Measurements from ENCODE around the gene ADAMTS8. TPM values are rescaled to one million over a fixed set of nuclear protein-coding genes. Genes with fewer than 3 reads are reported as not detected.

The ADAMTS8 gene
- total RNA-seq, 1 experiment from 2014 or later = not detected

- BruUV-seq (replicated peaks) = no TSS peak
- H3K9me3 Mint-ChIP-seq (ENCODE audit: low read depth, unreplicated experiment) = no peaks in the 10 kb centered on the region
Measured at GRCh38 chr11:130422251-130422995, 6.0 kb downstream of the ADAMTS8 start.

DNA sequence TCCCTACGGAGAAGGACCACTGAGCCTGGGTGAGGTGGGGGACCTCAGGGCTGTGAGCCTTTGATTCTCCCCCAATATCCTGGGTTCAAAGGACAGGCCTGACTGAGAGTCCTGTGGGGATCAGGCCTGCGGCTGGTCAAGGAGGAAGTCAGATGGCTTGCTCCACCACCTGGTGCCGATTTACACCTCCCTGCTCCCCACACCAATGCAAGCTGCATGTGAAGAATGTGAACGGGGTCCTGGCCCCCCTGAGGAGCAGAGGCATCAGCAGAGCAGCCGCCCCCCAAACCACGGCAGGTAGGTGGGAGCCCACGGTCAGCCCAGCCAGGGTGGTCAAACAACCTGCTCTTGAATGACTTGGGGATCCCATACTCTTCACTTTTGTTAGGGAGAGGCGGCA is 6.7 kb downstream of the ADAMTS8 start:
- no peak overlapping the region for H3K27ac Mint-ChIP-seq (ENCODE audit: unreplicated experiment)
- no peak overlapping the region for H3K4me3 Mint-ChIP-seq (ENCODE audit: low read depth, unreplicated experiment)
- CTCF ChIA-PET = no interaction called here
- H3K9me3 Mint-ChIP-seq (ENCODE audit: low read depth, unreplicated experiment) = no peaks in the 10 kb centered on the region
- H3K27me3 Mint-ChIP-seq (ENCODE audit: unreplicated experiment) = peaks cover 53% of the 10 kb centered on the region
- BruUV-seq (replicated peaks) = no TSS peak
- H3K4me1 Mint-ChIP-seq (ENCODE audit: low read depth, unreplicated experiment) = no peaks in the 10 kb centered on the region
- intact Hi-C loops (cut with micrococcal nuclease; ENCODE audit: unreplicated experiment) = no loop called here
- no peak for DNase-seq
- no peaks in the 10 kb centered on the region for H3K36me3 Mint-ChIP-seq (ENCODE audit: insufficient read depth, unreplicated experiment)
- no peak for TF ChIP-seq CTCF (IDR thresholded peaks at IDR 0.05; ENCODE audit: unreplicated experiment)

More at GRCh38 chr11:130422251-130422995, 6.0 kb downstream of the ADAMTS8 start:
- no peak for TF ChIP-seq CTCF (IDR thresholded peaks at IDR 0.05; ENCODE audit: unreplicated experiment)
- CTCF ChIA-PET = no interaction called here
- peaks cover 57% of the 10 kb centered on the region for H3K27me3 Mint-ChIP-seq (ENCODE audit: unreplicated experiment)
- H3K4me3 Mint-ChIP-seq (ENCODE audit: low read depth, unreplicated experiment) = no peak overlapping the region
- intact Hi-C loops (cut with micrococcal nuclease; ENCODE audit: unreplicated experiment) = no loop called here
- H3K4me1 Mint-ChIP-seq (ENCODE audit: low read depth, unreplicated experiment) = no peaks in the 10 kb centered on the region
- DNase-seq = no peak
- no peaks in the 10 kb centered on the region for H3K36me3 Mint-ChIP-seq (ENCODE audit: insufficient read depth, unreplicated experiment)
- H3K27ac Mint-ChIP-seq (ENCODE audit: unreplicated experiment) = no peak overlapping the region

DNA sequence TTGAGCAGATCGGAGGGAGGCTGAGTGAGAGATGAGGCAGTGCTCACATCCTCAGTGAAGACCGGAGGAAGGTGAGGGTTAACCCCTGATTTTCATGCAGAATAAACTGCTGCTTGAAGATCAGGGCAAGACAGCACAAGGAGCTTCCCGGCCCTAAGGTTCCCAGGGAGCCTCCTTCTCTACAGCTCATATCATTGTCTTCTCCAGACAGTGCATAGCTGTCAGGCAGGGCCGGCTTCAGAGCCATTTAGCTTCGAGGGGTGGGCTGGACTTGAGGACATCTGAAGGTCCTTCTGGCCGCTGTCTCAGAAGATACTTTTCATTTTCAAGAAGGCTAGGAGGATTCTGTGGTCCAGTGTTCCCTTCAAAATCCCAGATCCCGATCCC is 7.2 kb downstream of the ADAMTS8 start:
- DNase-seq = no peak
- Mint-ChIP-seq H3K27me3 (ENCODE audit: unreplicated experiment) (peaks cover 53% of the 10 kb centered on the region), H3K4me3 (ENCODE audit: low read depth, unreplicated experiment) (no peak overlapping the region), H3K9me3 (ENCODE audit: low read depth, unreplicated experiment) (no peaks in the 10 kb centered on the region), H3K36me3 (ENCODE audit: insufficient read depth, unreplicated experiment) (no peaks in the 10 kb centered on the region), H3K4me1 (ENCODE audit: low read depth, unreplicated experiment) (no peaks in the 10 kb centered on the region), H3K27ac (ENCODE audit: unreplicated experiment) (no peak overlapping the region)
- intact Hi-C loops (cut with micrococcal nuclease; ENCODE audit: unreplicated experiment) = no loop called here
- no peak for TF ChIP-seq CTCF (IDR thresholded peaks at IDR 0.05; ENCODE audit: unreplicated experiment)
- CTCF ChIA-PET = no interaction called here
- no TSS peak for BruUV-seq (replicated peaks)

- TF ChIP-seq CTCF (IDR thresholded peaks at IDR 0.05; ENCODE audit: unreplicated experiment) = no peak
- BruUV-seq (replicated peaks) = no TSS peak
- peaks cover 54% of the 10 kb centered on the region for H3K27me3 Mint-ChIP-seq (ENCODE audit: unreplicated experiment)
- intact Hi-C loops (cut with micrococcal nuclease; ENCODE audit: unreplicated experiment) = no loop called here
- no peak overlapping the region for H3K4me3 Mint-ChIP-seq (ENCODE audit: low read depth, unreplicated experiment)
- CTCF ChIA-PET = no interaction called here
- no peaks in the 10 kb centered on the region for H3K36me3 Mint-ChIP-seq (ENCODE audit: insufficient read depth, unreplicated experiment)
- no peaks in the 10 kb centered on the region for H3K4me1 Mint-ChIP-seq (ENCODE audit: low read depth, unreplicated experiment)
- H3K9me3 Mint-ChIP-seq (ENCODE audit: low read depth, unreplicated experiment) = no peaks in the 10 kb centered on the region
- H3K27ac Mint-ChIP-seq (ENCODE audit: unreplicated experiment) = no peak overlapping the region
- no peak for DNase-seq
Measured at GRCh38 chr11:130420478-130421198, 7.8 kb downstream of the ADAMTS8 start.

Measured in Calu3 (cell line).